ENCODE data around the gene ZNF350. TPM values are rescaled to one million over a fixed set of nuclear protein-coding genes. Genes with fewer than 3 reads are reported as not detected.

ZNF350 gene
- total RNA-seq (2014; rRNA removed; shearing (Covaris generic)) (7.3 and 7.5 TPM in 2 replicates), polyA plus RNA-seq (2016; fragmentation: Nextera tagmentation; extraction: Ambion mirVana) (7.3 and 9.0 TPM in 2 replicates)

- H3K27ac ChIP-seq = peak within 1 kb of the TSS; percentile 85
- WGBS, 2 experiments (ENCODE audit: low coverage in 1 of 2, low lambda C conversion rate in 2 of 2, missing lambda C conversion rate in 2 of 2) = 1% methylated on average over 33 of the region's 33 CpGs
- in situ Hi-C loops (cut with MboI) = no loop called here
- peak; percentile 98 for DNase-seq
- peak within 1 kb of the TSS; percentile 98 for H3K9ac ChIP-seq
- peak within 1 kb of the TSS; percentile 98 for H3K4me3 ChIP-seq
- H2AFZ ChIP-seq = peak within 1 kb of the TSS; percentile 89
- peaks cover 4% of the 10 kb centered on the region; the same call in 1 of the 2 replicates for H3K36me3 ChIP-seq (ENCODE audit: low read depth)
- H3F3A ChIP-seq (ENCODE audit: insufficient read depth) = no peaks in the 10 kb centered on the region
- H3K9me2 ChIP-seq (ENCODE audit: insufficient read depth) = no peaks in the 10 kb centered on the region
- TF ChIP-seq EZH2phosphoT487 (IDR thresholded peaks at IDR 0.05; ENCODE audit: insufficient read depth, low read depth) (no peak), EZH2 (IDR thresholded peaks at IDR 0.05; ENCODE audit: insufficient read depth, poor library complexity, severe bottlenecking) (no peak)
- no peaks in the 10 kb centered on the region for H4K20me1 ChIP-seq (ENCODE audit: insufficient read depth)
- H3K4me1 ChIP-seq (ENCODE audit: insufficient read depth) = peaks cover 9% of the 10 kb centered on the region; the same call in 1 of the 2 replicates
- peaks cover 50% of the 10 kb centered on the region for H3K79me2 ChIP-seq (ENCODE audit: insufficient read depth)
- H3K4me2 ChIP-seq (ENCODE audit: unreplicated experiment) = peak within 1 kb of the TSS; percentile 88
- no peaks in the 10 kb centered on the region for H3K9me3 ChIP-seq (ENCODE audit: low read depth)
- no peaks in the 10 kb centered on the region for H3K27me3 ChIP-seq (replicated peaks; ENCODE audit: insufficient read depth)
Observed at GRCh38 chr19:51986309-51987291, at the start of gene ZNF350. TSS of gene ZNF350 (minus strand) at chr19:51986840. CDS start at chr19:51974360, 12,480 bp downstream.

DNA sequence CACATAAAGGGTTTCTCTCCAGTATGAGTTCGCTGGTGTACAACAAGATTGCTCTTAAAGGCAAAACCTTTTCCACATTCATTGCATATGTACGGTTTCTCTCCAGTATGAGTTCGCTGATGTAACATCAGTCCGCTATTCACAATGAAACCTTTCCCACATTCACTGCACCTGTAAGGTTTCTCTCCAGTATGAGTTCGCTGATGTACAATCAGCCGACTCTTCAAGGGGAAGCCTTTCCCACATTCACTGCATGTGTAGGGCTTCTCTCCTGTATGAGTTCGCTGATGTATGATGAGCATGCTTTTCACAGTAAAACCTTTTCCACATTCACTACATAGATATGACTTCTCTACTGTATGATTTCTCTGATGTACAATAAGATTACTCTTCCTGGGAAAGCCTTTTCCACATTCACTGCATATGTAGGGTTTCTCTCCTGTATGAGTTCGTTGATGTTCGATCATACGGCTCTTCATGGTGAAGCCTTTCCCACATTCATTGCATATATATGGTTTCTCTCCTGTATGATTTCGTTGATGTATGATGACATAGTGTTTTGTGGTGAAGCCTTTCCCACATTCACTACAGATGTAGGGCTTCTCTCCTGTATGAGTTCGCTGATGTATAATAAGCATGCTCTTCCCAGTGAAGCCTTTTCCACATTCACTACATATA, 47.5 kb upstream of the ZNF350 start:
- no peak overlapping the region for H3K4me2 ChIP-seq (ENCODE audit: unreplicated experiment)
- H2AFZ ChIP-seq = no peak overlapping the region
- peak; percentile 41 for DNase-seq
- H3K79me2 ChIP-seq (ENCODE audit: insufficient read depth) = no peaks in the 10 kb centered on the region
- H3K27me3 ChIP-seq (replicated peaks; ENCODE audit: insufficient read depth) = no peaks in the 10 kb centered on the region
- H3K27ac ChIP-seq = no peak overlapping the region
- TF ChIP-seq EZH2phosphoT487 (IDR thresholded peaks at IDR 0.05; ENCODE audit: insufficient read depth, low read depth) (no peak), EZH2 (IDR thresholded peaks at IDR 0.05; ENCODE audit: insufficient read depth, poor library complexity, severe bottlenecking) (no peak)
- H3K9me3 ChIP-seq (ENCODE audit: low read depth) = peaks cover 18% of the 10 kb centered on the region
- peaks cover 22% of the 10 kb centered on the region for H3F3A ChIP-seq (ENCODE audit: insufficient read depth)
- no peak overlapping the region for H3K9ac ChIP-seq
- H3K4me3 ChIP-seq = peak overlapping the region; percentile 7; the same call in 1 of the 2 replicates
- 0 out of 2 replicates have a peak, but pooled peaks cover 2% of the 10 kb centered on the region for H3K4me1 ChIP-seq (ENCODE audit: insufficient read depth)
- in situ Hi-C loops (cut with MboI) = no loop called here
- peaks cover 74% of the 10 kb centered on the region for H3K36me3 ChIP-seq (ENCODE audit: low read depth)
- no peaks in the 10 kb centered on the region for H3K9me2 ChIP-seq (ENCODE audit: insufficient read depth)
- no peaks in the 10 kb centered on the region for H4K20me1 ChIP-seq (ENCODE audit: insufficient read depth)
- whole genome bisulfite sequencing, 2 experiments (ENCODE audit: low coverage in 1 of 2, low lambda C conversion rate in 2 of 2, missing lambda C conversion rate in 2 of 2) = 97 to 98% methylated on average over 12 of the region's 12 CpGs

DNA sequence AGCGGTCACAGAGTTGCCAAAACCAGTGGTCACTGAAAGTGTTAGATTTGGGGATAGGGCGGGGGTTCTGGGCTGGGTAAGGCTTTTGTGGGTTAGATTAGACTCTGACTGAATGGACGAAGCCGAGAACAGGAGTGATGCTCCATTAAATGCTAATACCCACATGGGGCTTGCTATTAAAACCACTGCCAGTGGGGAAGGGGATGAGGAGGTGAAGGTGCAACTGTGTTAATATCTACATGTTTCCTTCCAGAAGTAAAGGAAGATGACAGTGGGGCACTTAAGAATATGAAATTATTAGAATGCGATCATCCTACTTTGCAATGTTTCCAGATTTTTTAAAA, 42.1 kb upstream of the ZNF350 start:
- H3K36me3 ChIP-seq (ENCODE audit: low read depth) = peaks cover 35% of the 10 kb centered on the region
- peak overlapping the region; percentile 97 for H3K9ac ChIP-seq
- H3K4me1 ChIP-seq (ENCODE audit: insufficient read depth) = peaks cover 8% of the 10 kb centered on the region; the same call in 1 of the 2 replicates
- TF ChIP-seq EZH2 (IDR thresholded peaks at IDR 0.05; ENCODE audit: insufficient read depth, poor library complexity, severe bottlenecking) = no peak
- no peak for TF ChIP-seq EZH2phosphoT487 (IDR thresholded peaks at IDR 0.05; ENCODE audit: insufficient read depth, low read depth)
- peaks cover 8% of the 10 kb centered on the region for H3K9me3 ChIP-seq (ENCODE audit: low read depth)
- peak overlapping the region; percentile 92 for H3K4me3 ChIP-seq
- 11 to 16% methylated on average over 5 of the region's 5 CpGs for WGBS, 2 experiments (ENCODE audit: low coverage in 1 of 2, low lambda C conversion rate in 2 of 2, missing lambda C conversion rate in 2 of 2)
- H2AFZ ChIP-seq = peak overlapping the region; percentile 89
- peak overlapping the region; percentile 72 for H3K4me2 ChIP-seq (ENCODE audit: unreplicated experiment)
- DNase-seq = no peak
- no peaks in the 10 kb centered on the region for H3K27me3 ChIP-seq (replicated peaks; ENCODE audit: insufficient read depth)
- H3K27ac ChIP-seq = peak overlapping the region; percentile 92
- peaks cover 30% of the 10 kb centered on the region for H3K79me2 ChIP-seq (ENCODE audit: insufficient read depth)
- no peaks in the 10 kb centered on the region for H4K20me1 ChIP-seq (ENCODE audit: insufficient read depth)
- H3F3A ChIP-seq (ENCODE audit: insufficient read depth) = peaks cover 15% of the 10 kb centered on the region
- in situ Hi-C loops (cut with MboI) = no loop called here
- H3K9me2 ChIP-seq (ENCODE audit: insufficient read depth) = no peaks in the 10 kb centered on the region
